MCF 10A (cell line): ENCODE data around the gene PVALB. TPM values are rescaled to one million over a fixed set of nuclear protein-coding genes. Genes with fewer than 3 reads are reported as not detected.

ENCODE experiments used
- BruUV-seq: library from RNA; stranded (reverse); fragments of 400-500 nt; replicated peaks from 2 replicates; lab custom pipeline; 2021; lab: Mats Ljungman, UMichigan
- CTCF ChIA-PET: fragments of 300-600 bp; sonication (Branson Sonifier 250); formaldehyde crosslinking; extraction: SDS; loops from one replicate; lab custom pipeline; 2021; ENCODE audit warnings: antibody characterized with exemption, inconsistent platforms; lab: Yijun Ruan, JAX
- POLR2A ChIA-PET: fragments of 300-600, 350-650 bp; sonication (Branson Sonifier 250); formaldehyde crosslinking; extraction: SDS; loops from one replicate; lab custom pipeline; 2020; ENCODE audit warnings: antibody characterized with exemption, inconsistent platforms; lab: Yijun Ruan, JAX
- DNase-seq: peaks from one replicate; pipeline ENCODE4 v3.0.0-alpha.2; 2018; ENCODE audit not compliant: unreplicated experiment
- H3K27ac Mint-ChIP-seq: one replicate; pipeline ENCODE4 v1.8.0; 2022; ENCODE audit warnings: mild to moderate bottlenecking, low read depth, mixed read lengths; ENCODE audit not compliant: unreplicated experiment
- H3K27me3 Mint-ChIP-seq: one replicate; pipeline ENCODE4 v1.8.0; 2022; ENCODE audit warnings: mixed read lengths; ENCODE audit not compliant: insufficient read depth, unreplicated experiment
- H3K36me3 Mint-ChIP-seq: one replicate; pipeline ENCODE4 v1.8.0; 2022; ENCODE audit warnings: mild to moderate bottlenecking, moderate library complexity, mixed read lengths; ENCODE audit not compliant: insufficient read depth, unreplicated experiment
- H3K4me1 Mint-ChIP-seq: one replicate; pipeline ENCODE4 v1.8.0; 2022; ENCODE audit warnings: mixed read lengths; ENCODE audit not compliant: insufficient read depth, unreplicated experiment
- H3K4me3 Mint-ChIP-seq: one replicate; pipeline ENCODE4 v1.8.0; 2022; ENCODE audit warnings: mild to moderate bottlenecking, moderate library complexity, mixed read lengths; ENCODE audit not compliant: unreplicated experiment
- H3K9me3 Mint-ChIP-seq: one replicate; pipeline ENCODE4 v1.8.0; 2022; ENCODE audit warnings: mixed read lengths; ENCODE audit not compliant: unreplicated experiment
- intact Hi-C: fragments of 100-400 bp; cut with micrococcal nuclease; formaldehyde crosslinking; loops from 2 replicates; pipeline ENCODE4 v1.14.1; 2022
- total RNA-seq: library from RNA; stranded (reverse); gene quantifications from 2 replicates; pipeline ENCODE4 v1.2.3, GENCODE V29; 2022
- TF ChIP-seq, protein P1 (sequence below): fragments of 200-600 bp; IDR thresholded peaks from one replicate; pipeline ENCODE4 v1.8.0; 2022; ENCODE audit warnings: antibody characterized with exemption, mild to moderate bottlenecking; ENCODE audit not compliant: unreplicated experiment

The PVALB gene
- total RNA-seq, 1 experiment from 2014 or later, result not detected

DNA sequence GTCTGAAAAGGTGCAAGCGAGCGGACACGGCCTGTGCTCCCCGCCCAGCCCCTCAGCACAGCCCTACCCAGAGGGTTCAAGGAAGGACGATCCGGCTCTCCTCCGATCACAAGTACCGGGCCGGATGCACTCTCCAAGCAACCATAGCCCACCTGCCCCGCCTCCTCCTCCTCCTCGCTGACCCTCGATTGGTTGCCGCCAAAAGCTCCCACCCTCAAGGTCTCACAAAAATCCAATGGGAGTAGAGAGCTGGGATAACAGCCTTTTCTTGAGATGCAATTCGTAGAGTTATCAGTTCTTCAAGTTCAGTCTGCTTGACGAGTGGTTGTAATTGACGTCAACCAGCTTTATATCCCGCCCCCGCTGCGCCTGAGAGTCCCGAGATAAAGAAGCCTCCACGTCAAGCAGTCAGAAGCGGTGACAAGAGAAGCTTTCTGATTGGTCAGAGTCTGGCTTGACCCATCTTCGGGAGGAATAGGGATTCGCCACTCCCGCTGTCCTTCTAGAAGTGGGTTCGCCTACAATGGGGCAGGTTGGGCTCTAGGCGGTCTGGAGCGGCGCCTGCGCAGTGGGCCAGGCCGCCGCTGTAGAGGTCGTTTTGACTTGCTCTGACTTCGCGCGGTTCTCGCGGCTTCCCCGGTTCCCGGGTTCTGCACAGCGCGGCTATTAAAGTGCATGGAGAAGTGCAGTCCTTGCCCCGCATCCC is 40.7 kb downstream of the PVALB start, which contains the start of gene IFT27:
IFT27 (minus strand) TSS at position 156 of the 706 bp plus-strand sequence. CDS start 412 bp downstream, outside the sequence.
- ChIA-PET POLR2A (interaction anchor here (0.6 to 4.2 kb wide), 27 partner anchors 9 to 969 kb away, joined by 3 to 69 read pairs (median 4); partner anchors contain the start of genes EIF3D, MPST and TST), CTCF (interaction anchor here (0.6 to 13.8 kb wide), 20 partner anchors 11 to 500 kb away, joined by 3 to 158 read pairs (median 4); no protein-coding TSS in a partner anchor)
- Mint-ChIP-seq H3K27me3 (no peaks in the 10 kb centered on the region), H3K4me1 (peaks cover 6% of the 10 kb centered on the region), H3K9me3 (no peaks in the 10 kb centered on the region), H3K36me3 (peaks cover 4% of the 10 kb centered on the region), H3K27ac (peak within 1 kb of the TSS; percentile 79), H3K4me3 (peak within 1 kb of the TSS; percentile 84)
- TF ChIP-seq, protein P1, sequence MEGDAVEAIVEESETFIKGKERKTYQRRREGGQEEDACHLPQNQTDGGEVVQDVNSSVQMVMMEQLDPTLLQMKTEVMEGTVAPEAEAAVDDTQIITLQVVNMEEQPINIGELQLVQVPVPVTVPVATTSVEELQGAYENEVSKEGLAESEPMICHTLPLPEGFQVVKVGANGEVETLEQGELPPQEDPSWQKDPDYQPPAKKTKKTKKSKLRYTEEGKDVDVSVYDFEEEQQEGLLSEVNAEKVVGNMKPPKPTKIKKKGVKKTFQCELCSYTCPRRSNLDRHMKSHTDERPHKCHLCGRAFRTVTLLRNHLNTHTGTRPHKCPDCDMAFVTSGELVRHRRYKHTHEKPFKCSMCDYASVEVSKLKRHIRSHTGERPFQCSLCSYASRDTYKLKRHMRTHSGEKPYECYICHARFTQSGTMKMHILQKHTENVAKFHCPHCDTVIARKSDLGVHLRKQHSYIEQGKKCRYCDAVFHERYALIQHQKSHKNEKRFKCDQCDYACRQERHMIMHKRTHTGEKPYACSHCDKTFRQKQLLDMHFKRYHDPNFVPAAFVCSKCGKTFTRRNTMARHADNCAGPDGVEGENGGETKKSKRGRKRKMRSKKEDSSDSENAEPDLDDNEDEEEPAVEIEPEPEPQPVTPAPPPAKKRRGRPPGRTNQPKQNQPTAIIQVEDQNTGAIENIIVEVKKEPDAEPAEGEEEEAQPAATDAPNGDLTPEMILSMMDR, result no peak
- no TSS peak for BruUV-seq
- intact Hi-C loops, result loop anchor here (1.0 kb wide), 1 partner anchor 230 kb away; no protein-coding TSS in a partner anchor
- DNase-seq, result peak; percentile 100

DNA sequence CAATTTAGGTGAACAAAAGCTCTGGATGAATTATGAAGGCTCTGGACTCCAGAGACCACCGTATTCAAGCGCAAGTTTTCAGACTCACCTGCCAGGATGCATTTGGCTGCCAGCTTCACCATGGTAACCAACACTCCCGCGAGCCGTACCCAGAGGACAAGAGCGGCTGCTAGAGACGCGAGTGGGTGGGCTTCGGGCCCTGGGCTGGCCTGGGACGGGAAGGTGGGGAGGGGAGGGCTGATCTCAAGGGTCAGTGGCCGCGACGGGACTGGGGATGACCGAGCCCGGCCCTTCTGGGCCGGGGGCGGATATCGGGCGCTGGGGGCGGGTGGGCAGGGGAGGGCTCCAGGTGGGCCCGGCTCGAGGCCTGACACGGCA is 41.3 kb downstream of the PVALB start:
- peak overlapping the region; percentile 79 for H3K27ac Mint-ChIP-seq
- H3K27me3 Mint-ChIP-seq, result no peaks in the 10 kb centered on the region
- peaks cover 4% of the 10 kb centered on the region for H3K36me3 Mint-ChIP-seq
- peak; percentile 16 for DNase-seq
- POLR2A ChIA-PET, result interaction anchor here (0.6 to 4.2 kb wide), 24 partner anchors 8 to 901 kb away, joined by 3 to 69 read pairs (median 5); partner anchors contain the start of genes EIF3D, MPST and TST
- BruUV-seq, result no TSS peak
- CTCF ChIA-PET, result interaction anchor here (0.6 to 13.8 kb wide), 15 partner anchors 10 to 499 kb away, joined by 3 to 158 read pairs (median 5); no protein-coding TSS in a partner anchor
- peaks cover 6% of the 10 kb centered on the region for H3K4me1 Mint-ChIP-seq
- H3K4me3 Mint-ChIP-seq, result peak overlapping the region; percentile 84
- intact Hi-C loops, result no loop called here
- no peaks in the 10 kb centered on the region for H3K9me3 Mint-ChIP-seq
- TF ChIP-seq, protein P1, result no peak

DNA sequence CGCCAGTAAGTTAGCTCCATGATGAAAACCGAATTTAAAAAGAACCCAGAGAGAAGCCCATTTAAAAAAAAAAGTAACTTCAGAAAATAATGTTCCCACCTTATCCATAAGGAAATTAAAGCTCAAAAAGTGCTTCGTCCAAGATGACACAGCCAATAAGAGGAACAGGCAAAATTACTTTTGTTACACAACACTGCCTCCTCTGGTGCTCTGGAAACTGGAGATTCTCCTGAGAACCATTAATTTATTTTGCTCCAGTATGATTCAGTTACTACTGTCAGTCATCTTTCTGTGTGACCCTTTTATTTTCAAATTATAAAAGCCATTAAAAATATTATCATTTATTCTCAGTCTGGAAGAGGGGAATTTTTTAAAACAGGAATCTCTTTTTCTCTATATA is 42.9 kb downstream of the PVALB start:
- ChIA-PET CTCF (interaction anchor here (0.5 to 13.8 kb wide), 48 partner anchors 9 to 1189 kb away, joined by 3 to 158 read pairs (median 4); no protein-coding TSS in a partner anchor), POLR2A (interaction anchor here (0.6 to 4.2 kb wide), 17 partner anchors 11 to 441 kb away, joined by 3 to 69 read pairs (median 5); partner anchors contain the start of genes EIF3D and FOXRED2)
- BruUV-seq, result no TSS peak
- Mint-ChIP-seq H3K27me3 (no peaks in the 10 kb centered on the region), H3K4me3 (no peak overlapping the region), H3K4me1 (peaks cover 6% of the 10 kb centered on the region), H3K9me3 (no peaks in the 10 kb centered on the region), H3K36me3 (peaks cover 4% of the 10 kb centered on the region), H3K27ac (no peak overlapping the region)
- peak; percentile 61 for DNase-seq
- intact Hi-C loops, result loop anchor here (1.0 kb wide), 1 partner anchor 17 kb away; no protein-coding TSS in a partner anchor
- TF ChIP-seq, protein P1, result peak; percentile 63

DNA sequence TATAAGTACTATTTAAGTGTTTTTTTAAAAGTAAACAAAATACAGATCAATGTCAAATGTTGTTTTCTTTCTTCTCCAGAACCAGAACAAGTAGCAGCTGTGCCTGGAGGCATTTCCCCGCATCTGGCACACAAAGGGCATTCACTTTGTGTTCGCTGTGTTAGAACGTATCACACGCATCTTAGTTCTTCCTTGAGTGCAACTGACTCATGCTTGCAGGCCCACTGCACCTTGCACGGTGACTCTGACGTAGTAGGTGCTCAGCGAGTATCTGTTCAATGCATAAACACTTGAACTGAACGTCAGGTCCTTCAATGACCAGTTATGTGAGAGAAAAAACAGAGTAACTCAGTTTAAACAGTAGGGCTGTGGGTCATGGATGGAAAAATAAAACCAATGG is 44.4 kb downstream of the PVALB start:
- Mint-ChIP-seq H3K27me3 (no peaks in the 10 kb centered on the region), H3K4me1 (peaks cover 6% of the 10 kb centered on the region), H3K27ac (no peak overlapping the region), H3K9me3 (no peaks in the 10 kb centered on the region), H3K36me3 (peaks cover 4% of the 10 kb centered on the region), H3K4me3 (no peak overlapping the region)
- TF ChIP-seq, protein P1, result no peak
- intact Hi-C loops, result no loop called here
- DNase-seq, result no peak
- POLR2A ChIA-PET, result no interaction called here
- no TSS peak for BruUV-seq
- CTCF ChIA-PET, result interaction anchor here (0.6 to 13.8 kb wide), 5 partner anchors 11 to 276 kb away, joined by 4 to 158 read pairs (median 18); no protein-coding TSS in a partner anchor
